ENCODE data around the gene COL6A2.
"Not testable (repeated sequence)": the region's sequence is repeated elsewhere in the genome, so short reads cannot be mapped to it uniquely, and the experiment has no call there.

COL6A2 gene

GRCh38 chr21:46100906-46101305 is 3.0 kb downstream of the COL6A2 start:
- no peak for TF ChIP-seq ZNF274 (IDR thresholded peaks at IDR 0.05; ENCODE audit: low read depth, low read length)
- no peak overlapping the region for H3K4me3 ChIP-seq (ENCODE audit: low read length)

GRCh38 chr21:46104104-46104503 is 6.2 kb downstream of the COL6A2 start:
- TF ChIP-seq ZNF274 (IDR thresholded peaks at IDR 0.05; ENCODE audit: low read depth, low read length): no peak
- H3K4me3 ChIP-seq (ENCODE audit: low read length): no peak overlapping the region

- H3K4me3 ChIP-seq (ENCODE audit: low read length): not testable (repeated sequence)
Observed at GRCh38 chr21:46107376-46107775, 9.5 kb downstream of the COL6A2 start.

GRCh38 chr21:46108827-46109312 is 11.0 kb downstream of the COL6A2 start:
- no peak for TF ChIP-seq ZNF274 (IDR thresholded peaks at IDR 0.05; ENCODE audit: low read depth, low read length)
- no peak overlapping the region for H3K4me3 ChIP-seq (ENCODE audit: low read length)

GRCh38 chr21:46109313-46110221 is 11.7 kb downstream of the COL6A2 start:
- no peak for TF ChIP-seq ZNF274 (IDR thresholded peaks at IDR 0.05; ENCODE audit: low read depth, low read length)
- no peak overlapping the region for H3K4me3 ChIP-seq (ENCODE audit: low read length)

GRCh38 chr21:46110499-46111192 is 12.7 kb downstream of the COL6A2 start:
- TF ChIP-seq ZNF274 (IDR thresholded peaks at IDR 0.05; ENCODE audit: low read depth, low read length): no peak
- no peak overlapping the region for H3K4me3 ChIP-seq (ENCODE audit: low read length)

- TF ChIP-seq ZNF274 (IDR thresholded peaks at IDR 0.05; ENCODE audit: low read depth, low read length): no peak
Observed at GRCh38 chr21:46111193-46111571, 13.3 kb downstream of the COL6A2 start.

GRCh38 chr21:46111857-46112724 is 14.2 kb downstream of the COL6A2 start:
- TF ChIP-seq ZNF274 (IDR thresholded peaks at IDR 0.05; ENCODE audit: low read depth, low read length): no peak
- no peak overlapping the region for H3K4me3 ChIP-seq (ENCODE audit: low read length)

More at GRCh38 chr21:46111193-46111571, 13.3 kb downstream of the COL6A2 start:
- H3K4me3 ChIP-seq (ENCODE audit: low read length): no peak overlapping the region

- H3K4me3 ChIP-seq (ENCODE audit: low read length): no peak overlapping the region
- TF ChIP-seq ZNF274 (IDR thresholded peaks at IDR 0.05; ENCODE audit: low read depth, low read length): no peak
Observed at GRCh38 chr21:46112725-46113215, 14.9 kb downstream of the COL6A2 start.

- no peak overlapping the region for H3K4me3 ChIP-seq (ENCODE audit: low read length)
- TF ChIP-seq ZNF274 (IDR thresholded peaks at IDR 0.05; ENCODE audit: low read depth, low read length): no peak
Observed at GRCh38 chr21:46113497-46114176, 15.7 kb downstream of the COL6A2 start.

GRCh38 chr21:46114963-46115362 is 17.1 kb downstream of the COL6A2 start:
- no peak for TF ChIP-seq ZNF274 (IDR thresholded peaks at IDR 0.05; ENCODE audit: low read depth, low read length)
- H3K4me3 ChIP-seq (ENCODE audit: low read length): no peak overlapping the region

- H3K4me3 ChIP-seq (ENCODE audit: low read length): no peak overlapping the region
- no peak for TF ChIP-seq ZNF274 (IDR thresholded peaks at IDR 0.05; ENCODE audit: low read depth, low read length)
Observed at GRCh38 chr21:46115441-46116188, 17.7 kb downstream of the COL6A2 start.
